ENCODE results near the gene STX4.
A peak's percentile ranks its signal among the peaks of the same experiment; 100 is the strongest.

STX4 gene, protein sequence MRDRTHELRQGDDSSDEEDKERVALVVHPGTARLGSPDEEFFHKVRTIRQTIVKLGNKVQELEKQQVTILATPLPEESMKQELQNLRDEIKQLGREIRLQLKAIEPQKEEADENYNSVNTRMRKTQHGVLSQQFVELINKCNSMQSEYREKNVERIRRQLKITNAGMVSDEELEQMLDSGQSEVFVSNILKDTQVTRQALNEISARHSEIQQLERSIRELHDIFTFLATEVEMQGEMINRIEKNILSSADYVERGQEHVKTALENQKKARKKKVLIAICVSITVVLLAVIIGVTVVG
- total RNA-seq = 42.8 to 55.4 (median 47.5) reads per million in 4 donors

- DNase-seq = peak; percentile 97 to 99 (median 98)
These were observed at the start of gene STX4 for GRCh38 chr16:31032736-31033708. Gene STX4, plus strand, starts transcription at chr16:31033558. Its CDS starts 248 bp downstream, at chr16:31033806.

GRCh38 chr16:30983898-30984610, 49.3 kb upstream of the STX4 start:
- no peak for DNase-seq

DNA sequence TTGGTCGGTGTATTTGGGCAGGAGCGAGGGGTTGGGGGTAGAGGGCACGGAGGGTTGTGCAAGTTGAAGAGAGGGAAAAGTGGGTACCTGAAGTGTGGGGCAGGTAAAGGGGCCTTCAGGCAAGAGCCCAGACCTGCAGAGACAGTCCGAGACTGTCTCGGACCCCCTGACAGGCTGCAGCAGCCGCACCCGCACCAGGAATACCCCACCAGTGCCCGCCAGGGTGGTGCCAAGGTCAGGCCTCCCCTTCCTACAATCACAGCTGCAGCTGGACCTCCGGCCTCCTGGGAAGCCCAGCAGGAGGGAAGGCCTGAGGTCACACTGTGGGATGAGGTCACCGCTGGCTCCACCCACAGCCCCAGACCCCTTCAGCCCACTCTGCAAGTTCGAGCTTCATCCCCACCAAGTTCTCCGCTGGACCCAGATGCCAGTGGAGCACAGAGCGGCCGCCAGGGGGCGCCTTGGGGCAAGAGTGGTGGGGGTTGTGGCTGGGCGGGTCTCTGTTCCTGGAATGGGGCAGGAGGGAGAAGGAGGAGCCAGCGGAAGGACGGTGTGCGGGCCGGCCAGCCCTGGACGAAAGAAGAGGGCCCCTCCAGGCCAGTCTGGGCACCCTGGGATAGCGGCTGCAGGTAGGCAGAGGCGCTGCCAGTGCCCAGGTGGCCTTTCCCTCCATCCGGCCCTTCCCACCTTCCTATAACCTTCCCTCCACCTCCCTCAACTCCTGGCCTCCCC, 48.5 kb upstream of the STX4 start, which contains the start of gene HSD3B7:
Gene HSD3B7, plus strand, starts transcription at position 539 of the 732 bp plus-strand sequence. CDS start 452 bp downstream, outside the sequence.
- peak; percentile 53 to 78 (median 69) for DNase-seq

DNA sequence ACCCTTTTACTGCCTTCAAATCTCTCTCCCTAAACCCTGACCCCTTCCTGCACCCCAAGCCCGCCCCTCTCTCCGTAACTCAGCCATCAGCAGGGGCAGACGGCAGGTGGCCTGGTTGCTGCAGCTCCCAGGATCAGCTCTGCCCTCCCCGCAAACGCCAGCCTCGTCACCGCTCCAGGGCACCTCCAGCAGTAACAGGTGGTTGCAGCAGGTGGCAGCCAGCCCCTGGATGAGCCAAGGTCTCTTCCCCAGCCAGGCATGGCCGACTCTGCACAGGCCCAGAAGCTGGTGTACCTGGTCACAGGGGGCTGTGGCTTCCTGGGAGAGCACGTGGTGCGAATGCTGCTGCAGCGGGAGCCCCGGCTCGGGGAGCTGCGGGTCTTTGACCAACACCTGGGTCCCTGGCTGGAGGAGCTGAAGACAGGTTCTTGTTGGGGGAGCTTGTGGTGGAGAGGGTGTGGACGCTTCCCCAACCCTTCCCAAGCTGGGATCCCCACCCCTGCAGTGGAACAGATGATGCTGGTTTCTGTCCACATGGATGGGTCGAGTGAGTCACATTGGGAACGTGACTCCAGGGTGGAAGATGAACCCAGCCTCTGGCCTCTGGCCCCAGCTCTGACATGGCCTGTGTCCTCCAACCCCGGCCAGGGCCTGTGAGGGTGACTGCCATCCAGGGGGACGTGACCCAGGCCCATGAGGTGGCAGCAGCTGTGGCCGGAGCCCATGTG, 47.8 kb upstream of the STX4 start:
- DNase-seq = no peak

DNA sequence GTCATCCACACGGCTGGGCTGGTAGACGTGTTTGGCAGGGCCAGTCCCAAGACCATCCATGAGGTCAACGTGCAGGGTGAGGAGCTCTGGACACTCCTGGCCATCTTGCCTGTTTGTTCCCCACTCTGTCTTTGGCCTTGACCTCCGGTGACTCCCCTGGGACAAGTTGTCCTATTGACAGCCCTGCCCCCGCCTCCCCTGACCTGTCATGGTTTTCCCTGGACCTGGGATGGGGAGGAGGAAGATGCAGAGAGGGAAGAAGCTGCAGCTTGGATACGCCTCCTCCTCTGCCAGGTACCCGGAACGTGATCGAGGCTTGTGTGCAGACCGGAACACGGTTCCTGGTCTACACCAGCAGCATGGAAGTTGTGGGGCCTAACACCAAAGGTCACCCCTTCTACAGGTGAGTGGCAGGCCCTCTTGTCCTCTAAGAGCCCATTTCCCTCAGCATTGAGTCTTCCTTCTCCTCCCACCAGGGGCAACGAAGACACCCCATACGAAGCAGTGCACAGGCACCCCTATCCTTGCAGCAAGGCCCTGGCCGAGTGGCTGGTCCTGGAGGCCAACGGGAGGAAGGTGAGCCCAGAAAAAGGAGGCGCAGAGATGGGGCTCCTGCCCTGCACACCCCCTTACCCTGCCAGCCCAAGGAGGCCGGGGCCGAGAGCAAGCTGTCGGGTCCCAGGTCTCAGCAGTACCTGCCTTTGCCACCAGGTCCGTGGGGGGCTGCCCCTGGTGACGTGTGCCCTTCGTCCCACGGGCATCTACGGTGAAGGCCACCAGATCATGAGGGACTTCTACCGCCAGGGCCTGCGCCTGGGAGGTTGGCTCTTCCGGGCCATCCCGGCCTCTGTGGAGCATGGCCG, 47.0 kb upstream of the STX4 start:
- DNase-seq = no peak

- no peak for DNase-seq
These were observed 45.7 kb upstream of the STX4 start for GRCh38 chr16:30987581-30988190.

GRCh38 chr16:30989469-30990047, 43.8 kb upstream of the STX4 start:
- no peak for DNase-seq

DNA sequence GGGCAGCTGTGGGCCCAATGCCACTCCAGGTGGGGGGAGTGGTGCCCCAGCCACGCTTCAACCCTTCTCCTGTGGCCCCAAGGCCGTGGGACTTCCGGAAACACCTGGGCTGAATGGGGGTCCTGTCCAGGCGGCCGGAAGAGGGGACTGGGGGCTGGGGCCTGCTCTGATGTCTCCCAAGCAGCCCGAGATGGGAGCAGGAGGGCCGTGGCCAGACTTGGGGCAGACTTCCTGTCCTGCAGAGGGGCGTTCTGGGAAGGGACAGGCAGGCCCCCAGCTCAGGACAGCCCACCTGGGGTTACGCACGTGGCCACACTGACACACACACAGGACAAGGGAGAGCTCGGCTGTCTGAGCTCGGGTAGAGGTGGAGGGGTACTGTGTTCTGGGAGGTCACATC, 43.3 kb upstream of the STX4 start:
- DNase-seq = no peak

GRCh38 chr16:30991052-30991451, 42.3 kb upstream of the STX4 start:
- DNase-seq = no peak

- no peak for DNase-seq
These were observed 41.0 kb upstream of the STX4 start for GRCh38 chr16:30992276-30992780.

DNA sequence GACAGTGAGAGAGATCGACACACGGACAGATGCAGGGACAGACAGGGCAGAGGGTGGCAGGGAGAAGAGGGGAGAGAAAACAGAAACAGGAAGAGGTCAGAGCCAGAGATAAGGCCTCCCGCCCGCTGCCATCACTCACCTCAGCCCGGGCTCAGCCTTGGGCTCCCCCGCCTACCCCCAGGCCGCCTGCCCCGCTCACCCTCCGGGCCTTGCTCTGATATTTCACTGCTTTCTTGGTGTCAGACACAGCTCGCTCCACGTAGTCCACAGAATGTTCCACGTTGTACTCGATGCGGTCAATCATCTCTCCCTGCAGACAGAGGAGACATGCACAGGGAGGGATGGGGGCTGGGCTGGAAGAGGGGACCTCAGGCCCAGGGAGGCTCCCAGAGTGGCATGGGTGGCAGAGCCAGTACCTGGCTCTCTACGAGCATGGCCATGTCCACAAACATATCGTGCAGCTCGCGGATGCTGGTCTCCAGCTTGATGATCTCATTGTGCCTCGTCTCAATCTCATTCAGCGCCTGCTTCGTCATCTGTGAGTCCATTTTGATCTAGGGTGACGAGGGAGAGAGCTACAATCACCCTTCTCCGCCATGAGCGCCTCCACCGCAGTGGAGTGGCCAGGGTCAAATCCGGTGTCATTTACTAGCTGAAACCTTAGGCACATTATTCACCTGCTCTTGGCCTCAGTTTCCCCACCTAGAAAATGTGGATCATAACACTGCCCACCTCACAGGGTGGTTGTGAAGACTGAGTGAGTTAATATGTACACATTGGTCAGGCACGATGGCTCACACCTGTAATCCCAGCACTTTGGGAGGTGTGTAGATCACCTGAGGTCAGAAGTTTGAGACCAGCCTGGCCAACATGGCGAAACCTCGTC, 40.2 kb upstream of the STX4 start:
- no peak for DNase-seq

DNA sequence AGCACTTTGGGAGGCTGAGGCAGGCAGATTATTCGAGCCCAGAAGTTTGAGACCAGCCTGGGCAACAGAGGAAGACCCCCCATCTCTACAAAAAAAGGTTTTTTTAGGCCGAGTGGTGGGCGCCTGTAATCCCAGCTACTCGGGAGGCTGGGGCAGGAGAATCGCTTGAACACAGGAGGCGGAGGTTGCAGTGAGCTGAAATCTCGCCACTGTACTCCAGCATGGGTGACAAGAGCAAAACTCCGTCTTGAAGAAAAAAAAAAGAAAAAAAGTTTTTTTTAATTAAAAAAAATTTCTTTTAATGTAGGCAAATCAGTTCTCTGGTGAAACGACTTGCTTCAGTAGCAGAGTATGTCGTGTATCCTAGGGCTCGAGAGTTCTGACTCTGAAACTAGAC, 37.4 kb upstream of the STX4 start:
- no peak for DNase-seq

DNA sequence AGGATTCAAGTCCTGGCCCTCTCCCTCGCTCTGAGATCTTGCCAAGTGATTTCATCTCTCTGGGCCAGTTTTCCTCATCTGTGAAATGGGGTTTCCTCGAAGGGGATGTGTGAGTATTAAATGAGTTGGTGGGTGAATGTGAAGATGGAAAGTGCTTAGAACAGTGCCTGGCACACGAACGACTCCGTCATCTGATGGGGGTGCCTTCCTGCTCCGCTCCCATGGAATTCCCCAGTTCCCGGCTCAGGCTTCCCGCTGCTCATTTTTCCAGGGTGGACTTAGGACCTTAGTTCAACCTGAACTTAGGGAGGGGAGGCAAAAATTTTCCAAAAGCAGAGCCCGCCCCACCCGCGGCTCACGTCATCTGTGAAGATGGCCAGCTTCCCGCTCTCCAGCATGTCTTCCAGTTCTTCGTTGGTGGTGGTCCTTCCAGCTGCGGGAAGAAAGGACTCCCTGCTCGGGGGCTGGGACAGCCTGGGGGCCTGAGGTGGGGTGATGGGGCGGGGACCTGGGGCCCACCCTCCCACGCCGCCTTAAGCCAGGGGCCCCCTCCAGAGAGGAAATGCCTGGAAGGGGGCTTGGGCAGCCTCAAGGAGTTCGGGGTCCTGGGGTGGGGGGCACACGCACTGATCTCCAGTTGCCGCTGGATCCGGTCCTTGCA, 36.9 kb upstream of the STX4 start:
- DNase-seq = no peak

GRCh38 chr16:30996985-30997724, 36.2 kb upstream of the STX4 start:
- DNase-seq = peak; percentile 74 to 83 (median 78)

GRCh38 chr16:30997725-30998711, 35.3 kb upstream of the STX4 start:
- no peak for DNase-seq

Data from T-helper 1 cell (primary cell).